ENCODE results near the gene MIDN.

- TF ChIP-seq EZH2phosphoT487 (IDR thresholded peaks at IDR 0.05; ENCODE audit: low read length) (no peak), CTCF (IDR thresholded peaks at IDR 0.05; ENCODE audit: low read length) (no peak)
These were observed 14.1 kb upstream of the MIDN start for GRCh38 chr19:1234051-1234954.

All from MM.1S (cell line).